NCI-H1694 treated with DMSO at 0.1 percent for 48 hours (cell line): Measurements from ENCODE around the gene STK17A.
"Not testable (repeated sequence)": the region's sequence is repeated elsewhere in the genome, so short reads cannot be mapped to it uniquely, and the experiment has no call there.

Experiments
- DNase-seq: peaks from one replicate; lab custom pipeline; 2025; lab: John Stamatoyannopoulos, UW

STK17A gene

GRCh38 chr7:43658718-43659548 lies 76.0 kb downstream of the STK17A start:
- DNase-seq: no peak

- DNase-seq: no peak
Measured at GRCh38 chr7:43659549-43659896, 76.6 kb downstream of the STK17A start.

GRCh38 chr7:43660141-43660540 lies 77.2 kb downstream of the STK17A start:
- DNase-seq: no peak

- DNase-seq: no peak
Measured at GRCh38 chr7:43664681-43665080, 81.8 kb downstream of the STK17A start.

- no peak for DNase-seq
Measured at GRCh38 chr7:43666938-43667337, 84.0 kb downstream of the STK17A start.

GRCh38 chr7:43668035-43668434 lies 85.1 kb downstream of the STK17A start:
- DNase-seq: no peak

- no peak for DNase-seq
Measured at GRCh38 chr7:43669286-43670081, 86.6 kb downstream of the STK17A start.

- DNase-seq: no peak
Measured at GRCh38 chr7:43671521-43671920, 88.6 kb downstream of the STK17A start.

- DNase-seq: not testable (repeated sequence)
Measured at GRCh38 chr7:43673243-43673976, 90.5 kb downstream of the STK17A start.

- no peak for DNase-seq
Measured at GRCh38 chr7:43674559-43675436, 91.9 kb downstream of the STK17A start.
